Limb (tissue), 2 donors: ENCODE data around the gene SPTBN1.

Experiments
- DNase-seq, 2 donors: peaks; one replicate each; pipeline ENCODE4 v3.0.0-alpha.2; 2016; ENCODE audit errors: extremely low spot score in 2 of 2

SPTBN1 gene

DNA sequence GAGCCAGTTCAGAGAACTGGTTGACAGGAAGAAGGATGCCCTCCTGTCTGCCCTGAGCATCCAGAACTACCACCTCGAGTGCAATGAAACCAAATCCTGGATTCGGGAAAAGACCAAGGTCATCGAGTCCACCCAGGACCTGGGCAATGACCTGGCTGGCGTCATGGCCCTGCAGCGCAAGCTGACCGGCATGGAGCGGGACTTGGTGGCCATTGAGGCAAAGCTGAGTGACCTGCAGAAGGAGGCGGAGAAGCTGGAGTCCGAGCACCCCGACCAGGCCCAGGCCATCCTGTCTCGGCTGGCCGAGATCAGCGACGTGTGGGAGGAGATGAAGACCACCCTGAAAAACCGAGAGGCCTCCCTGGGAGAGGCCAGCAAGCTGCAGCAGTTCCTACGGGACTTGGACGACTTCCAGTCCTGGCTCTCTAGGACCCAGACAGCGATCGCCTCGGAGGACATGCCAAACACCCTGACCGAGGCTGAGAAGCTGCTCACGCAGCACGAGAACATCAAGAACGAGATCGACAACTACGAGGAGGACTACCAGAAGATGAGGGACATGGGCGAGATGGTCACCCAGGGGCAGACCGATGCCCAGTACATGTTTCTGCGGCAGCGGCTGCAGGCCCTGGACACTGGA, 174.9 kb downstream of the SPTBN1 start:
- DNase-seq = no peak

DNA sequence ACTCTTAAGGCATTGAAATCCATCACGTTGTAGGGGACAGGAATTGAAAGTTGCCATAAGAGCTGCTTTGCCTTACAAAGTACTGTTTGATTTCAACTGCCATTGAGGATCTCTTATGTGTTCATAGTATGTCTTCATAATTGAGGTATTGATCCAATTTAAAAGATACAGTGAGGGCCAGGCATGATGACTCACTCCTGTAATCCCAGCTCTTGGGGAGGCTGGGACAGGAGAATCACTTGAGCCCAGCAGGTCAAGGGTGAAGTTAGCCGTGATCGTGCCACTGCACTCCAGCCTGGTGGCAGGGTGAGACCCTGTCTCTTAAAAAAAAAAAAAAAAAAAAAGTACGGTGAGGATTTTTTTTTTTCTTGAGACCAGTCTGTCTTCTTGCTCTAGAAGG, 175.6 kb downstream of the SPTBN1 start:
- no peak for DNase-seq

DNA sequence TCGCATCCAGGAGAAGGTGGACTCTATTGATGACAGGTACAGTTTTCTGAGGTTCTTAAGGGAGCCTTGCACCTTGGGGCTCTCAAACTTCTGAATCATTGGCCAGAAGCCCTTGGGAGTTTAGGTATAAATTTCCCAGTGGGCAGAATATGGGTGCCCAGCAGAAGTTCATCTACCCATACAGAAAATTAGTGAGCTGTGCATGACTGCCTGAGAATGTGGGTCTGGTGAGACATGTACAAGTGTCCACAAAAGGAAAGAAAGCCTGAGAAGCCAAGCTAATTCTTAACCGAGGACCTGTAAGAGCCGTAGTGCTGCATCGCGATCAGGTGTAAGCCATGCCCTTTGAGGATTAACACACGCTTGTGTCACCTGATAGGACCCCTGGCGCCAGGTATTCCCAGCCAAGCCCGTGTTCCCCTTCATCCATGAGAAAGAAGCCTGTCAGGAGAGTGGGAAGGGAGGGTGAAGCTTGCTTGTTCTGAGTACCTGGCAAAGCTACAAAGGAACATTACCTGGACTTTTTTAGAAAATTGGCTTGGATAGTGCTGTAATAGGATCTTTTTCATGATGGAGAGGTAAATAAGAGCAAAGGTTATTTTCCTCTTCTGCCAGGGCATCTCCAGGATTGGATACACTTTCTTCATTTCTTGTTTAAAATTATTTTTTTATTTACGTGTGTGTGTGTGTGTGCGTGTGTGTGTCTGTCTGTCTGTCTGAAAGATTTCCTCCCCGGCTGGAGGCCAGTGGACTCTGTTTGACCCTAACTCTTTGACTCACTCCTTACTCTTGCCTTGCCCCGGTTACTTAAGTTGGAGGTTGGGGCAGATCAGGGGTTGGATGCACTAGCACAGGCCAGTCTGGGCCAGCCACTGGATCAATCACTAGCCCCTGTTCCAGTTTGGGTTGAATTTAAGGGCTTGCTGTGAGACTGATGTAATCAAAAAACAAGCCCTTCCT, 176.9 kb downstream of the SPTBN1 start:
- DNase-seq = no peak

DNA sequence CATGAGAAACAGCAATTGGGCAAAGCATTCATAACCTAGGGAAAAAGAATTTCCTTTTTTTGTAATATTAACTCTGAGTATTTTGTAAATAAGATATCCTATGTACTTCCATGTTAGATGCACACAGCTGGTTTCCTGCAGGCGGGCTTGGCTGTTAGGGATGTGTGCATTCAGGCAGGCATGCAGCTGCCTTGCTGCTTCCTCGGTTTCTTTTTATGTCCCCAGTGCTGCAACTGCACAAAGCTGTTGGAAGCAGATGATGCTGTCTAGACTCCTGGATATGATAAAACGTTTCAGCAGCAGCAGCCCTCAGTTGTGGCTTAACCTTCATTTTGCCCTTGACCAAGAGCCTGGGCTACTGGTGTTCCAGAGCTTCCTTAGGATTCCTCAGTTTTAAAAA, 177.9 kb downstream of the SPTBN1 start:
- DNase-seq = no peak

DNA sequence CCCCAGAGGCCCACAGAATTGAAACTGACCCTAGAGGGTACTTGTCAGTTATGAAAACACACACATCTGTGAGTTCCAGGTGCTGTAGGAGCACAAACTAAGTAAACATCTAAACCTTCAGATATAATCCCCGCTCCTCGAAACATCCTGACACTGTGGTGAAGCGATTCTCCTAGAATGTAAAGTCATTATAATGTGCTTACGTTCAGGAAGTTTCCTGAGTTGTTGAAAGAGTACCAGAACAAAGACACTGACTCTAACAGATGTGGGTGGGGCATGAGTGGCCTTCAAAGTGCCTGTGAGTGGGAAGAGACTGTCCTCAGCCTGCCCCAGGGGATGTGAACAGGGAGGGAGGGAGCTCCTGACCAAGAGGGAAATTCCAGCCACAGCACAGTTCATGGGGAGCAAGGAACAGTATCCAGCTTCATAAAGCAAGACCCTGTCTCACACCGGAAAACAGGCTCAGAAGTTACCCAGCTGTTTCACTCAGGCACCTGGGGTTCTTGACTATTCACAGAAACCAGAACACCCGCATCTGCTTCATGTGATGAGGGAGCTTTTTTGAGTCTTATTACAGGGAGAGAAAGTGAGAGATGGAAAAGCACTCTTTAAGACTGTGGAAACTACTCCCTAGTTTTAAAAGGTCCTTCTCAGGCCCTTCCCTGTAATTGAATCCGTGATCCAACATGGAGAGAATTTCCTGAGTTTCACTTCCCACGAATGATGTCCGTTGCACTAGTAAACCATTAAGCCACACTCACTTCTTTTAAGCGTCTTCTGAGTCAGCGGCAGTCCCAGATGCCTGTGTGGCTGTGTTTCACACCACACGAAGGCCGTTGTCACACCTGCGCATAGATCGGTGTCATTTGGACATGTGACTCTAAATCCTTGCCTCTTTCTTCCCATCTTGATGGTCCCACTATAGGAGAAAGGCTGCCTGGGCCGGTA, 178.7 kb downstream of the SPTBN1 start:
- no peak for DNase-seq

DNA sequence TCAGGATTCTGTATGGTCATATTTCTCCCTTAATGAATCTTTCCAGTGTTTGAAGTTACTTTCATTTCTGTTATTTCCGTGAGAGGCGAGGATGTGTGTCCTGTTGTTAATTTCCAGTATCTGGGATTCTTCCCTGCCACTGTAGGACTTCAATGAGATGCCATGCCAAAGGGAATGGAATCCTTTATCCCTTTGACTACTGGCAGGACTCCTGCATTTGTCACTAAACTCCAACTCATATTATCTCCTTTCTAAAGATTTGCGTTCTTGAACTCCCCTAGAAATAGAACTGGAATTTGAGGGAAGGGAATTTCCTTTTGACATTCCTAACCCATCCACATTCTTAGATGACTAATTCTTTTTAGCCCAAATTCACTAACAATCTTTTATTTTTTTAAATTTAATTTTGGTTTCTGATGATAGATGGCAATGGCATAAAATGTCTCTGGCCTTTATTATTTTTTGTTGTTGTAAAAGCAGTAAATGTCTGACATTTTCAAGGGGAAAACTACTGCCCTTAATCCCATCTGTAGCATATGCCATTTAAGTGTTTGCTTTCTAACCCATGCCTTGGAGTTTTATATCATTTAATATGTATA, 179.5 kb downstream of the SPTBN1 start:
- no peak for DNase-seq

DNA sequence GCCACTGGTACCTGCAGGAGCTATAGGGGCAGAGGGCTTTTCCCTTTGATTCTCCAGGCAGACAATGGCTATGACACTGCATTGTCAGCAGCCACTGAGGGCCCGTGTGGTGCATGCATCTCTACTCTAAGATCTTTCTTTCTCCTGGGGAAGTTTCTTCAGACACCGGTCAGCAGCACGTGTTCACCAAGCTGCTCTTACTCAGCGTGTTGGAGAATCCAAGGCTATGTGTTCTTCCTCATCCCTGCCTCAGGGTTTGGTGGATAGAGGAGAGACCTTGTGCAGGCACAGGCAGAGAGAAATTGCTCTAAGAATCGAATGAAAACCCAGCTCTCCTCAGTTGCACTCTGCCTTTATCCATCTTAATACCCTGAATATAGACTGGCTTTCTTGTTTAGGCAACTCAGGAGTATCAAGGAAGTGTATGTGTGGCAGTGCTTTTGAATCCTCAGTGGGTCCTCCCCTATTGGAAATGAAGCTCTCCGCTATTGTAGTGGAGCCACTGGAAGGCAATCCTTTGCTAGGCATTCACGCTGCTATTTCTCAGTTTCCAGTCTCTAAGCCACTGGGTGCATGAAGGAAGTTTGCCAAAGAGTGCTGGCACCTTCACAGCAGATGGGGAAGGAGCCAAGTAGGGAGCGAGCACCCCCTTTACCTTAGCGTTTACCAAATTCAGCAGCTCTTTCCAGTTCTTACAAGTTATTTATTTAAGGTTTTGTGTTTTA, 180.4 kb downstream of the SPTBN1 start:
- DNase-seq = no peak

DNA sequence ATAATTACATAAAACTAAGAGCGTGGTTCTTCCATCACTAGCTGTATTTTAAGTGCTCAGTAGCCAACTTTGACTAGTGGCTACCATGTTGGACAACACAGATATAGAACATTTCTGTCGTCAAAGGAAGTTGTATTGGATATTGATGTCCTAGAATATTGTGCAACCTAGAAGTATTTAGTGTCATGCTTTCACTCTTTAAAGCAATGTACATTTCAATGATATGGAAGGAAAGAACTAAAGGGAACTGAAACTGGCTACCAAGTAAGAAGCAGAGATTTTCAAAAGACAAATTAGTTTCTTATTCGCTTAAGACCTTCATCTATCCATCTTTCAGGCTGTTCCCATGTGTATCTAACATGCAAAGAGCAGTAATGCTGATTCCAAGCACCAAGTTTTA, 182.0 kb downstream of the SPTBN1 start:
- DNase-seq = no peak

DNA sequence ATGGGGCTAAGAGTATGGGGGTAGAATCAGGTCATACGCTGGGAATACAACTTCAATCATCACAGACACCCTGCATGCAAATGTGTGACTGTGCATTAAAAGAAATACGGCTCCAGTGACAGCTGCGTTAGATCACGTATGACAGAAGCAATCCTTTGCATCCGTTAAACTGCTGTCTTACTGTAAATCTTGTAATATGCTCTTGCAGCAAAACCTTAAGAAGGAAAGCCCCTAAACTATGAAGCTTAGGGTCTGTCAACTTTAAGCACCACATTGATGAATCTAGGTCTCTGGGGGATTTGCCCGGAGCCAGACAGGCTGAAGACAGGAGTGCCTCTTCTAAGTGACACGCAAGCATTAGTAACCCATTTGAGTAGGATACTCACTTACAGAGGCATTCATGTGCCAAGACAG, 182.7 kb downstream of the SPTBN1 start:
- DNase-seq = no peak

DNA sequence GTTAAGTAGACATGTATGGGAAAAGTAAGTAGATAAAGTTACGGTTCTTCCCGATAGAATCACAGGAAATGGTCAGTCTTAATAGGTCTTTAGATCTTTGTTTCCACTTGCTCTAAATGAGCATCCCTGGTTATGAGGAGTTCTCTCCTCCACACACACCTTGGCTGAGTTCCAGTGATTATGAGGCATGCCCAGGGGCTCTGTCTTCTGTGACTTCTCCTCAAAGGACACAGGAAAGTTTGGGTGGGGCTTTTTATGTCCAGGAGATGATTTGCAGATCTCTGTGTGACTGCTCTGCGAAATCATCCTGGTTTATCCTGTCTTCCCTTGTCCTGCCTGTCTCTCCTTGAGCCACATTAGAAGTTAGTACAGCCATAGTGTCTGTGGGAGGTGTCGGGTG, 183.5 kb downstream of the SPTBN1 start:
- DNase-seq = no peak

DNA sequence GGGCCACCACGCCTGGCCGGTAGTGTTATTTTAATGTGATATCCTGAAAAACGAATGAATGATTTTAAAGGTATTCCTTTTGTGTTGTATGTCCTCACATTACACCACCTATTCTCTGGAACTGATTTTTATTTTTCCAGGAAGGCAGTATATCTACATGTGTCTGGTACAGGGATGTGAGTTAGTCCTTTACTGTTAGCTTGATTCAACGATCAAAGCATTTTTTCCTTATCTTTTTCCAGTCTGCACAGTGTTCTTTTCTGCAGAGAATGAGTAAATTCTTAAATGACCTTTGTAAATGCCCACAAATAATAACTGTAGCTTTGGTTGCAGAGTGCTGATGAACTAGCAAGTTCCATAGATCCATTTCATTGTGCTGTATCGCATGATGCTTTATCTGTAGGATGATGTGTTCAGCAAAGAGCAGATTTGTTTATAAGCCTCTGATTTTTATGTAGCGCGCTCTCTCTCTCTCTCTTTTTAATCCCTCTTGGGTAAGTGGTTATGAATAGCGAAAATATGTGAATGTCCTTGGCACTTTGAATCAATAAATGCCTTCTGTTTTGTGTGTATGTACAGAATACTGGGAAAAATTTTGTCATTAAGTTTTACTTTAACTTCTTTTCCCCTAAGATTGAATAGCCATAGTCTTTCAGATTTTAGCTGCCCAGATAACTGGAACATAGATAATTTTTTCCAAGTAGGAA, 184.9 kb downstream of the SPTBN1 start:
- DNase-seq = no peak

DNA sequence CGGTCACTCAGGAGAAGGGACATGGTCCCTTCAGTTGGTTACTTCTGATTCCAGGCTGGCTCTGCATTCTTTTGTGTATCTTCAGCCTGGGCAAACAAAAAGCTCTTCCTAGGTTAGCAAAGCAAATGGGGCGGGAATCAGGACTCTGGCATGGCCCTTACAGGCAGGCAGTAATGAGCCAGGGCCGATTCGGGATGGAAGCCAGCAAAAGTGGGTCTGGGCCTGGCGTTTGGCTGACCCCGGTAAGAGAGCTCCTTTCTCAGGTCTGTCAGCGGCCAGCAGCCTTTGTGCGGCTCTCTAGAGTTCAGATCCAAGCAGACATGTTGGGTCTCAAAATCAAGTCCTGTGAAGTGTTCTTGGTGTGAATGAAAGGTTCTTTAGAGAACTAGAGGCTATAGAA, 185.9 kb downstream of the SPTBN1 start:
- DNase-seq = no peak

DNA sequence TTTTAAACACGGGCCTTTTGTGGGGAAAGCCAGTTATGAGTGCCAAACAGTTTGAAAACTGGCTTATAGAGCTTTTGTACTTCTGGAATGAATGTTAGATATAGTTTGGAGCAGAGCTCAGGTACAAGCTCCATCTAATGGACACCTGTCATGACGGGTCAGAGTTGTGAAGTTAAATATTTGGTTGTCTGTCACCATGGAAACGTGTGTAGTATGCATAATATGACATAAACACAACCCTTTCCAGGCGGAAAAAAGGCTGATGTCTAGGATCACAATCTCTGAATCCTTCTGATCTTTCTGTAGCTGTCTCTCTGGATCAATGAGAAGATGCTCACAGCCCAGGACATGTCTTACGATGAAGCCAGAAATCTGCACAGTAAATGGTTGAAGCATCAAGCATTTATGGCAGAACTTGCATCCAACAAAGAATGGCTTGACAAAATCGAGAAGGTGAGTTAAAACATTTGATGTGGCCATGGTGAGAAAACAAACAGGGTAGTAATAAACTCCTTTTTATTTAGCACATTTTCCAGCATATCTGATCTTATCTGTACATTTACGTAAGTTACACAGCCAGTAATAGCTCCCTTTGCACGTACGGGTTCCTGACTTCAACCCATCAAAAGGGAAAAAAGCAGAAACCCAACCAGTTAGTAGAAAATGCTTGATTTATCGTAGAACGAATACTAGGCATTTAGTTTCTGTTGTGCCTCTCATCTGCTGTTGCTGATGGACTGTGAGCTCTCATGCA, 186.7 kb downstream of the SPTBN1 start:
- no peak for DNase-seq

DNA sequence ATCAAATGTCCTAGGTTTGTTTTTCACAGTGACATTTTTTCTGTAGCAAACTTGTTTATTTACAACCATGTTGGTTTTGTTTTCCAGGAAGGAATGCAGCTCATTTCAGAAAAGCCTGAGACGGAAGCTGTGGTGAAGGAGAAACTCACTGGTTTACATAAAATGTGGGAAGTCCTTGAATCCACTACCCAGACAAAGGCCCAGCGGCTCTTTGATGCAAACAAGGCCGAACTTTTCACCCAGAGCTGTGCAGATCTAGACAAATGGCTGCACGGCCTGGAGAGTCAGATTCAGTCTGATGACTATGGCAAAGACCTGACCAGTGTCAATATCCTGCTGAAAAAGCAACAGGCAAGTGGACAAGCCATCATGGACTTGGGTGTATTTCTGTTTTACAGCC, 188.1 kb downstream of the SPTBN1 start:
- DNase-seq = no peak

DNA sequence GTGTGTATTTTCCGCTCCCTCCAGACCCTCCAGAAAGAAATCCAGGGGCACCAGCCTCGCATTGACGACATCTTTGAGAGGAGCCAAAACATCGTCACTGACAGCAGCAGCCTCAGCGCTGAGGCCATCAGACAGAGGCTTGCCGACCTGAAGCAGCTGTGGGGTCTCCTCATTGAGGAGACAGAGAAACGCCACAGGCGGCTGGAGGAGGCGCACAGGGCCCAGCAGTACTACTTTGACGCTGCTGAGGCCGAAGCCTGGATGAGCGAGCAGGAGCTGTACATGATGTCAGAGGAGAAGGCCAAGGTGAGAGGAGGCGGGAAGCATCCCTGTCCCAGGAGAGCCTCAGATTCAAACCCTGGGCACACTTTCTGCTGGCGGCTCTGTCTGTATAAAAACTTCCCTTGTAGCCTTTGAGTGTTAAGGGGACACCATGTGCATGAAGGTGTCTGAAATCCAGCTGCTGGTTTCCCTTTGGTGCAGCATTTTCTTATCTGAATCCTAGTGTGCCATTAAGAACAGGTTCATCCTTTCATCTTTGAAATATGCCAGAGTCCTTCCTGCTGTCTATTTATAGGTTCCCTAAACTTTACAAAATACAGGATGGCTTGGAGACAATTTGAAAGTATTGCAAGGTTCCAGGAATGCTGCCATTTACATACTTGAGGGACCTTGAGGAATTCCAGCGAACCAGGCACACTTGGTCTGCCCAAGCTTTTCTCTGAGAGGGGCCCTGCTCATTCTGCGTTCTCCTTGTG, 190.2 kb downstream of the SPTBN1 start:
- no peak for DNase-seq

DNA sequence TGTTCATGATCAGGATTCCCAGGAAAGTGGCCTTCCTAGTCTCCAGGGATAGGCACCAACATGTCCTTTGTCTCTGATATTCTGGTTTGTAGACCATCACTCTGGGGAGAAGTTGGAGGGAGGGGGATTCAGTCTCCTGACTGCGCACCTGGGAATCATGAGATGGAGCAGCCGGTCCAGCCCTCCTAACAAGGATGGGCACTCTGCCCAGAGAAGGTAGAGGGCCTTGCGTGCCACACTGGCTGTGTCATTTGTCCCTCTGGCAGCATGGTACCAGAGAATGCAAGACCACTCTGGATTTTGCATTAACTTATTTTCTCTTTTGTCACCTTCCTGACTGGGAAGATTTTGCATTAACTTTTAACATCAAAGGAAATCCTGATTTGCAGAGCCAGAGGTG, 192.1 kb downstream of the SPTBN1 start:
- DNase-seq = no peak

DNA sequence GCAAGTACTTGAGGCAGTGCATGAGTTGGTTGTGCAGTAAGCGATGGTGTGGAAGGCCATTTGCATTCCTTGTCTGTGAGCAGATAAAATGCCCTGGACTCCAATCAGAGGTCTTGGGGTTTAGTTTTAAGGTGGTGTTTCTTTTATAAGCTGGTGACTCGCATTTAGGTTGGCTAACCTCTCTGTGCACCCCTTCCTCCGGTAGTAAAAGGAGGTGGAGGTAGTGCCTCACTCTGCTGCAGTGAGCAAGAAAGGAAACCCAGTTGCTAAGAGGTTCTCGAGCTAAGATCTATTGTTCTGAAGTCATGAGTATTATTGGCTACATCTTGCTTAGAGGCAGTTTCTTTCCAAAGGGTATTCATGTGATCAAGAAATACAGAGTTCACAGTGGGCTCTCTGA, 193.1 kb downstream of the SPTBN1 start:
- no peak for DNase-seq

DNA sequence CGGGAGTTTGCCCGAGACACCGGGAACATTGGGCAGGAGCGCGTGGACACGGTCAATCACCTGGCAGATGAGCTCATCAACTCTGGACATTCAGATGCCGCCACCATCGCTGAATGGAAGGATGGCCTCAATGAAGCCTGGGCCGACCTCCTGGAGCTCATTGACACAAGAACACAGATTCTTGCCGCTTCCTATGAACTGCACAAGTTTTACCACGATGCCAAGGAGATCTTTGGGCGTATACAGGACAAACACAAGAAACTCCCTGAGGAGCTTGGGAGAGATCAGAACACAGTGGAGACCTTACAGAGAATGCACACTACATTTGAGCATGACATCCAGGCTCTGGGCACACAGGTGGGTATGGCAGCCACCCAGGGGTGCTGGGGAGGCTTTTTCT, 193.5 kb downstream of the SPTBN1 start:
- no peak for DNase-seq

DNA sequence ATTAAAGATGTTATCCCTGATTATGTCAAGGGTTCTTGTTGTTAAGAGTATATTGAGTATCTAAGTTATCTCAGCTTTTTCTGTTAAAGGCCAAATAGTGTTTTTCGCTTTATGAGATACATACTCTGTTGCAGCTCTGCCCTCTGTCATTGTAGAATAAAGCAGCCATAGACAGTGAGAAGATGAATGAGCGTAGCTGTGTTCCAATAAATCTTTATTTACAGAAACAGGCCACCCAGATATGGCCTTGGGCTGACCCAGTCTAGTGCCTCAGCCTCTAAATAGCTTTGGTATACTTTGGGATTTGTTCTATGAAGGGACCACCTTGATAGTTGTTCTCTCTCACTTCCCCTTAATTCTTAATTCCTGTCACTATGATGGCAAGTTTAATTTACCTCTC, 194.5 kb downstream of the SPTBN1 start:
- DNase-seq = no peak
